ENCODE results near the gene CYP2R1. TPM values are rescaled to one million over a fixed set of nuclear protein-coding genes. Genes with fewer than 3 reads are reported as not detected.

The CYP2R1 gene
- total and polyA plus RNA-seq, 2 experiments from 2014 or later: 11.8 to 16.4 TPM

- no peaks in the 10 kb centered on the region for H3K27me3 Mint-ChIP-seq (ENCODE audit: insufficient read depth, low read depth, poor library complexity)
- 0 out of 3 replicates have a peak, but pooled peaks cover 4% of the 10 kb centered on the region for H3K9me3 Mint-ChIP-seq
Measured at GRCh38 chr11:14882196-14882595, 9.8 kb downstream of the CYP2R1 start.

More at GRCh38 chr11:14882196-14882595, 9.8 kb downstream of the CYP2R1 start:
- H3F3A ChIP-seq (replicated peaks; ENCODE audit: low read depth): no peaks in the 10 kb centered on the region
- H3K27me3 ChIP-seq (ENCODE audit: insufficient read depth): no peaks in the 10 kb centered on the region
- TF ChIP-seq ZNF462 (CRISPR knock-in tag; IDR thresholded peaks at IDR 0.05): no peak
- TF ChIP-seq JUNB (IDR thresholded peaks at IDR 0.05; ENCODE audit: unreplicated experiment): no peak
- no peak for TF ChIP-seq POLR2AphosphoS5 (IDR thresholded peaks at IDR 0.05; ENCODE audit: low read depth)
- no peak for TF ChIP-seq ETS1 (IDR thresholded peaks at IDR 0.05)
- no peak for TF ChIP-seq CTCF (conservative IDR thresholded peaks at IDR 0.05; ENCODE audit: low read depth in 2 of 2)
- no peak for TF ChIP-seq STAT1 (IDR thresholded peaks at IDR 0.05; ENCODE audit: unreplicated experiment)
- no peak for TF ChIP-seq CREB1 (CRISPR knock-in tag; IDR thresholded peaks at IDR 0.05; ENCODE audit: low read depth)
- TF ChIP-seq, protein P1, sequence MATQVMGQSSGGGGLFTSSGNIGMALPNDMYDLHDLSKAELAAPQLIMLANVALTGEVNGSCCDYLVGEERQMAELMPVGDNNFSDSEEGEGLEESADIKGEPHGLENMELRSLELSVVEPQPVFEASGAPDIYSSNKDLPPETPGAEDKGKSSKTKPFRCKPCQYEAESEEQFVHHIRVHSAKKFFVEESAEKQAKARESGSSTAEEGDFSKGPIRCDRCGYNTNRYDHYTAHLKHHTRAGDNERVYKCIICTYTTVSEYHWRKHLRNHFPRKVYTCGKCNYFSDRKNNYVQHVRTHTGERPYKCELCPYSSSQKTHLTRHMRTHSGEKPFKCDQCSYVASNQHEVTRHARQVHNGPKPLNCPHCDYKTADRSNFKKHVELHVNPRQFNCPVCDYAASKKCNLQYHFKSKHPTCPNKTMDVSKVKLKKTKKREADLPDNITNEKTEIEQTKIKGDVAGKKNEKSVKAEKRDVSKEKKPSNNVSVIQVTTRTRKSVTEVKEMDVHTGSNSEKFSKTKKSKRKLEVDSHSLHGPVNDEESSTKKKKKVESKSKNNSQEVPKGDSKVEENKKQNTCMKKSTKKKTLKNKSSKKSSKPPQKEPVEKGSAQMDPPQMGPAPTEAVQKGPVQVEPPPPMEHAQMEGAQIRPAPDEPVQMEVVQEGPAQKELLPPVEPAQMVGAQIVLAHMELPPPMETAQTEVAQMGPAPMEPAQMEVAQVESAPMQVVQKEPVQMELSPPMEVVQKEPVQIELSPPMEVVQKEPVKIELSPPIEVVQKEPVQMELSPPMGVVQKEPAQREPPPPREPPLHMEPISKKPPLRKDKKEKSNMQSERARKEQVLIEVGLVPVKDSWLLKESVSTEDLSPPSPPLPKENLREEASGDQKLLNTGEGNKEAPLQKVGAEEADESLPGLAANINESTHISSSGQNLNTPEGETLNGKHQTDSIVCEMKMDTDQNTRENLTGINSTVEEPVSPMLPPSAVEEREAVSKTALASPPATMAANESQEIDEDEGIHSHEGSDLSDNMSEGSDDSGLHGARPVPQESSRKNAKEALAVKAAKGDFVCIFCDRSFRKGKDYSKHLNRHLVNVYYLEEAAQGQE (IDR thresholded peaks at IDR 0.05; ENCODE audit: unreplicated experiment): no peak
- TF ChIP-seq ZNF114 (CRISPR knock-in tag; IDR thresholded peaks at IDR 0.05): no peak
- TF ChIP-seq NANOG (IDR thresholded peaks at IDR 0.05; ENCODE audit: borderline replicate concordance): no peak
- TF ChIP-seq ZNF331 (CRISPR knock-in tag; IDR thresholded peaks at IDR 0.05; ENCODE audit: low read depth): no peak
- no peak for TF ChIP-seq EZH2 (IDR thresholded peaks at IDR 0.05; ENCODE audit: low read depth, unreplicated experiment)
- no peak for TF ChIP-seq EZH2phosphoT487 (IDR thresholded peaks at IDR 0.05; ENCODE audit: unreplicated experiment)
- no peaks in the 10 kb centered on the region for H3K4me1 Mint-ChIP-seq
- H3K79me2 ChIP-seq (replicated peaks; ENCODE audit: insufficient read depth): no peaks in the 10 kb centered on the region
- H3K36me3 ChIP-seq (ENCODE audit: insufficient read depth): peaks cover 4% of the 10 kb centered on the region; the same call in 1 of the 2 replicates
- H2AFZ ChIP-seq: no peak overlapping the region
- no peaks in the 10 kb centered on the region for H3K9me2 ChIP-seq (ENCODE audit: insufficient read depth)
- H3K4me3 ChIP-seq: no peak overlapping the region
- peaks cover 11% of the 10 kb centered on the region; the same call in 2 of the 3 replicates for H3K36me3 Mint-ChIP-seq (ENCODE audit: low read depth)
- no peak overlapping the region for H3K4me2 ChIP-seq
- ATAC-seq (no peak), DNase-seq (ENCODE audit: low spot score) (no peak)
- H3K27ac ChIP-seq (ENCODE audit: low read depth): no peak overlapping the region
- peaks cover 4% of the 10 kb centered on the region; the same call in 1 of the 2 replicates for H4K20me1 ChIP-seq (replicated peaks; ENCODE audit: insufficient read depth)
- H3K27ac Mint-ChIP-seq: no peak overlapping the region
- no peak overlapping the region for H3K4me3 Mint-ChIP-seq
- H3K4me1 ChIP-seq (ENCODE audit: insufficient read depth): no peaks in the 10 kb centered on the region
